H1 (cell line): ENCODE results near the gene TBC1D32. TPM values are rescaled to one million over a fixed set of nuclear protein-coding genes. Genes with fewer than 3 reads are reported as not detected.

ENCODE experiments used
- CTCF ChIA-PET: fragments of 300-600 bp; sonication (Branson Sonifier 250); formaldehyde crosslinking; loops from one replicate; lab custom pipeline; 2021; ENCODE audit not compliant: partially characterized antibody; lab: Charles Lee
- POLR2A ChIA-PET: fragments of 300-600 bp; sonication (Branson Sonifier 250); formaldehyde crosslinking; loops from one replicate; lab custom pipeline; 2021; ENCODE audit warnings: inconsistent platforms; ENCODE audit not compliant: partially characterized antibody; lab: Charles Lee
- DNase-seq, 2 experiments: peaks; one replicate each; pipeline versions ENCODE4 v3.0.0 to v3.0.0-alpha.2; 2010 to 2022; ENCODE audit warnings: low spot score in 2 of 2, low read depth in 1 of 2, mixed read lengths in 1 of 2
- FAIRE-seq: peaks from 2 replicates; lab custom pipeline; 2011; peaks lifted over from hg19 to GRCh38; lab: Jason Lieb, UNC
- H2AFZ ChIP-seq: 2 replicates; pipeline ENCODE4 v1.8.1; 2012; ENCODE audit warnings: low read length, inconsistent platforms
- H2AK5ac ChIP-seq: 2 replicates; pipeline ENCODE4 v1.6.1; 2013; ENCODE audit warnings: low read depth, low read length
- H2BK120ac ChIP-seq: replicated peaks from 2 replicates; pipeline ENCODE3; 2013; ENCODE audit warnings: low read depth, low read length, inconsistent platforms
- H2BK12ac ChIP-seq: 2 replicates; pipeline ENCODE4 v1.6.1; 2013; ENCODE audit warnings: low read depth, low read length
- H2BK15ac ChIP-seq: 2 replicates; pipeline ENCODE4 v1.6.1; 2013; ENCODE audit warnings: low read length
- H2BK20ac ChIP-seq: 2 replicates; pipeline ENCODE4 v1.6.1; 2013; ENCODE audit warnings: low read length
- H2BK5ac ChIP-seq: 2 replicates; pipeline ENCODE4 v1.6.1; 2013; ENCODE audit warnings: low read depth, low read length
- H3K14ac ChIP-seq: 2 replicates; pipeline ENCODE4 v1.6.1; 2013; ENCODE audit warnings: inconsistent platforms; ENCODE audit not compliant: insufficient read length
- H3K18ac ChIP-seq: 2 replicates; pipeline ENCODE4 v1.6.1; 2013; ENCODE audit warnings: low read length; ENCODE audit errors: extremely low read depth
- H3K23ac ChIP-seq: 2 replicates; pipeline ENCODE4 v1.6.1; 2013; ENCODE audit warnings: inconsistent platforms; ENCODE audit not compliant: insufficient read length
- H3K23me2 ChIP-seq: 2 replicates; pipeline ENCODE4 v1.6.1; 2013; ENCODE audit warnings: low read depth, low read length
- H3K27ac ChIP-seq: 2 replicates; pipeline ENCODE4 v1.6.1; 2011; ENCODE audit warnings: low read depth, low read length, inconsistent platforms
- H3K27me3 ChIP-seq, 4 experiments: replicated peaks in 1 of 4; 1 replicate in 1 of 4; 2 replicates in 3 of 4; pipeline versions ENCODE4 v1.6.1 to v1.8.1; 2011 to 2013; ENCODE audit warnings: low read length in 3 of 4, mild to moderate bottlenecking in 3 of 4, inconsistent platforms in 2 of 4, mixed read lengths in 2 of 4, moderate library complexity in 1 of 4; ENCODE audit not compliant: control insufficient read depth in 3 of 4, insufficient read depth in 3 of 4; ENCODE audit errors: extremely low read depth in 1 of 4
- H3K36me3 ChIP-seq, 4 experiments: 2 replicates each; pipeline versions ENCODE4 v1.6.1 to v1.8.1; 2011 to 2013; ENCODE audit warnings: mild to moderate bottlenecking in 4 of 4, low read length in 3 of 4, moderate library complexity in 2 of 4, control low read depth in 1 of 4, inconsistent platforms in 1 of 4; ENCODE audit not compliant: insufficient read depth in 4 of 4, control insufficient read depth in 2 of 4
- H3K4ac ChIP-seq: replicated peaks from 2 replicates; pipeline ENCODE3; 2013; ENCODE audit warnings: low read length, low read depth, mixed read lengths, inconsistent platforms; ENCODE audit not compliant: insufficient read length
- H3K4me1 ChIP-seq, 4 experiments: replicated peaks in 1 of 4; 1 replicate in 1 of 4; 2 replicates in 3 of 4; pipeline versions ENCODE4 v1.6.1 to v1.8.1; 2011 to 2013; ENCODE audit warnings: low read length in 3 of 4, inconsistent platforms in 2 of 4, mixed read lengths in 1 of 4; ENCODE audit not compliant: insufficient read depth in 4 of 4, control insufficient read depth in 3 of 4
- H3K4me2 ChIP-seq, 2 experiments: 2 replicates each; pipeline versions ENCODE4 v1.6.1 to v1.8.1; 2011 to 2013; ENCODE audit warnings: low read depth in 2 of 2, low read length in 2 of 2, control low read depth in 1 of 2, inconsistent platforms in 1 of 2, mild to moderate bottlenecking in 1 of 2; ENCODE audit not compliant: insufficient read depth in 1 of 2
- H3K4me3 ChIP-seq, 4 experiments: fragments of 200-600, 300-600 bp in 1 of 4; sonication (generic), shearing (Covaris generic), sonication (Bioruptor Twin) in 1 of 4; 2 replicates each; pipeline versions ENCODE4 v1.5.1 to v1.8.1; 2011 to 2016; ENCODE audit warnings: low read length in 4 of 4, low read depth in 3 of 4, control low read depth in 2 of 4, inconsistent platforms in 2 of 4, mild to moderate bottlenecking in 2 of 4, mixed read lengths in 1 of 4, moderate library complexity in 1 of 4; ENCODE audit not compliant: insufficient read depth in 2 of 4; ENCODE audit errors: extremely low read depth in 1 of 4
- H3K56ac ChIP-seq: replicated peaks from 2 replicates; pipeline ENCODE3; 2013; ENCODE audit warnings: low read depth, mild to moderate bottlenecking, mixed read lengths, low read length, inconsistent platforms; ENCODE audit not compliant: insufficient read length
- H3K79me1 ChIP-seq: 2 replicates; pipeline ENCODE4 v1.6.1; 2013; ENCODE audit warnings: low read depth, low read length, control low read depth
- H3K79me2 ChIP-seq, 2 experiments: 2 replicates each; pipeline versions ENCODE4 v1.6.1 to v1.8.1; 2012 to 2013; ENCODE audit warnings: low read length in 2 of 2, mild to moderate bottlenecking in 2 of 2, inconsistent platforms in 1 of 2; ENCODE audit not compliant: insufficient read depth in 2 of 2, control insufficient read depth in 1 of 2
- H3K9ac ChIP-seq, 4 experiments: replicated peaks in 1 of 4; 1 replicate in 1 of 4; 2 replicates in 3 of 4; pipeline versions ENCODE4 v1.6.1 to v1.8.1; 2011 to 2013; ENCODE audit warnings: low read depth in 3 of 4, low read length in 3 of 4, control low read depth in 2 of 4, mild to moderate bottlenecking in 2 of 4, moderate library complexity in 2 of 4, inconsistent platforms in 1 of 4; ENCODE audit errors: extremely low read depth in 1 of 4
- H3K9me3 ChIP-seq, 2 experiments: 2 replicates each; pipeline versions ENCODE4 v1.6.1 to v1.8.1; 2012 to 2013; ENCODE audit warnings: mild to moderate bottlenecking in 2 of 2, moderate library complexity in 2 of 2, control low read depth in 1 of 2, inconsistent platforms in 1 of 2, low read depth in 1 of 2, low read length in 1 of 2, mixed read lengths in 1 of 2; ENCODE audit not compliant: insufficient read depth in 2 of 2
- H4K20me1 ChIP-seq, 2 experiments: replicated peaks in 1 of 2; 2 replicates each; pipeline versions ENCODE3 to v1.8.1; 2011 to 2013; ENCODE audit warnings: inconsistent platforms in 2 of 2, low read length in 2 of 2, mild to moderate bottlenecking in 1 of 2; ENCODE audit not compliant: insufficient read depth in 2 of 2, control insufficient read depth in 1 of 2
- H4K5ac ChIP-seq: 2 replicates; pipeline ENCODE4 v1.6.1; 2013; ENCODE audit warnings: low read length, low read depth, mixed read lengths, inconsistent platforms; ENCODE audit not compliant: insufficient read length
- H4K8ac ChIP-seq: 2 replicates; pipeline ENCODE4 v1.8.0; 2013; ENCODE audit warnings: mild to moderate bottlenecking, moderate library complexity, low read length, inconsistent platforms; ENCODE audit not compliant: insufficient read depth; ENCODE audit errors: extremely low read depth
- H4K91ac ChIP-seq: replicated peaks from 2 replicates; pipeline ENCODE3; 2013; ENCODE audit warnings: low read length, mixed read lengths, inconsistent platforms; ENCODE audit not compliant: insufficient read length
- CTCF ChIP-seq, 3 experiments: IDR thresholded peaks; 1 replicate in 2 of 3; 2 replicates in 1 of 3; pipeline versions ENCODE4 v1.5.1 to v1.6.1; 2011; ENCODE audit warnings: low read length in 3 of 3, mild to moderate bottlenecking in 3 of 3, inconsistent platforms in 2 of 3, low read depth in 1 of 3, moderate library complexity in 1 of 3; ENCODE audit not compliant: insufficient read depth in 1 of 3; ENCODE audit errors: control extremely low read depth in 1 of 3
- JUND ChIP-seq: IDR thresholded peaks from 2 replicates; pipeline ENCODE4 v1.6.1; 2011; ENCODE audit warnings: mild to moderate bottlenecking, improper control_type of control experiment, low read length
- RAD21 ChIP-seq, 2 experiments: IDR thresholded peaks in 1 of 2; conservative IDR thresholded peaks in 1 of 2; 2 replicates each; pipeline ENCODE4 v1.6.1; 2011; ENCODE audit warnings: low read depth in 2 of 2, low read length in 2 of 2, improper control_type of control experiment in 1 of 2, inconsistent platforms in 1 of 2, mild to moderate bottlenecking in 1 of 2, moderate library complexity in 1 of 2
- SAP30 ChIP-seq: fragments of 300-600 bp; sonication (generic); IDR thresholded peaks from 2 replicates; pipeline ENCODE4 v1.7.1; 2012; ENCODE audit warnings: low read length, moderate library complexity, mild to moderate bottlenecking, inconsistent platforms; ENCODE audit not compliant: insufficient read depth, insufficient replicate concordance
- WGBS, 2 experiments: shearing (Covaris generic) in 1 of 2; methylation state at CpG; one replicate each; pipeline versions ENCODE4 v1.1.6 to v1.1.7; 2013 to 2015; ENCODE audit warnings: low lambda C conversion rate in 2 of 2, mixed read lengths in 2 of 2, inconsistent platforms in 1 of 2, low coverage in 1 of 2, missing lambda C conversion rate in 1 of 2; ENCODE audit not compliant: insufficient replicate concordance in 2 of 2, insufficient coverage in 1 of 2, insufficient read length in 1 of 2; ENCODE audit errors: extremely low coverage in 1 of 2, missing lambda C conversion rate in 1 of 2; 5-methylcytosine and 5-hydroxymethylcytosine counted together
- polyA plus RNA-seq, 7 experiments: library from polyadenylated mRNA; depleted of rRNA in 3 of 7; stranded (reverse) in 5 of 7; unstranded in 2 of 7; fragments of >200 nt in 5 of 7; fragments of 200-250 nt in 2 of 7; gene quantifications; 1 replicate in 5 of 7; 2 replicates in 1 of 7; 4 replicates in 1 of 7; pipeline versions ENCODE4 v1.2.1 to v1.2.3, GENCODE V29; 2011 to 2013; ENCODE audit warnings: missing spikeins in 2 of 7, mixed read lengths in 2 of 7
- total RNA-seq: library from RNA; stranded (reverse); fragmentation: NEBNext Ultra II Directional; extraction: Animal tissue kit (Norgen Biotek cat#: 25700); gene quantifications from 2 replicates; pipeline ENCODE4 v1.2.1, GENCODE V29; 2021

Gene TBC1D32
- total and polyA plus RNA-seq, 2 of the 8 experiments (the other 6 are each of a cell fraction or from before 2014, with no cell fraction given): 5.3 to 7.1 TPM

GRCh38 chr6:121354764-121355163 is 20.5 kb upstream of the TBC1D32 start:
- WGBS, 2 experiments: 69% methylated on average over 7 of the region's 7 CpGs; no CpG with 5 or more reads in 1 of the 2 experiments
- TF ChIP-seq RAD21 (IDR thresholded peaks at IDR 0.05 in 1 of 2, conservative IDR thresholded peaks at IDR 0.05 in 1 of 2; ENCODE audit: low read depth in 2 of 2, low read length in 2 of 2): peak; percentile 30 to 31; a peak in 3 of 4 replicates
- TF ChIP-seq JUND: no peak
- peak; percentile 28 to 48 (median 40); a peak in 3 of 4 replicates for TF ChIP-seq CTCF (IDR thresholded peaks at IDR 0.05; ENCODE audit: control extremely low read depth in 1 of 3, insufficient read depth in 1 of 3, low read depth in 1 of 3, low read length in 3 of 3)
- TF ChIP-seq SAP30: no peak
- Histone ChIP-seq H3K27me3 (no peaks in the 10 kb centered on the region), H2BK5ac (no peak overlapping the region), H3K14ac (no peak overlapping the region), H4K8ac (no peak overlapping the region; the same call in 1 of the 2 replicates), H3K9me3 (no peaks in the 10 kb centered on the region), H3K4ac (no peak overlapping the region), H2AK5ac (no peak overlapping the region), H3K4me1 (no peaks in the 10 kb centered on the region), H3K23me2 (no peaks in the 10 kb centered on the region), H3K4me3 (no peak overlapping the region), H2BK15ac (no peak overlapping the region), H3K79me2 (no peaks in the 10 kb centered on the region), H4K5ac (no peak overlapping the region), H2AFZ (no peak overlapping the region), H2BK20ac (no peak overlapping the region), H4K20me1 (no peaks in the 10 kb centered on the region), H3K79me1 (no peaks in the 10 kb centered on the region), H3K27ac (no peak overlapping the region), H4K91ac (no peak overlapping the region), H3K18ac (no peak overlapping the region), H3K36me3 (no peaks in the 10 kb centered on the region), H3K4me2 (no peak overlapping the region), H3K9ac (no peak overlapping the region), H3K23ac (no peak overlapping the region), H2BK120ac (no peak overlapping the region), H2BK12ac (no peak overlapping the region), H3K56ac (no peak overlapping the region)
- CTCF ChIA-PET: interaction anchor here (0.6 to 2.4 kb wide), 13 partner anchors 11 to 846 kb away, joined by 3 to 12 read pairs (median 3); no protein-coding TSS in a partner anchor
- no peak for FAIRE-seq
- no peak for DNase-seq
- POLR2A ChIA-PET: interaction anchor here (0.5 kb wide), 1 partner anchor 23 kb away, joined by 3 read pairs; no protein-coding TSS in a partner anchor
